DMS153 (cell line): Measurements from ENCODE around the gene RPL22.
"Not testable (repeated sequence)": the region's sequence is repeated elsewhere in the genome, so short reads cannot be mapped to it uniquely, and the experiment has no call there.

Source experiments
- DNase-seq: peaks from one replicate; lab custom pipeline; 2025; lab: John Stamatoyannopoulos, UW

RPL22 gene

DNA sequence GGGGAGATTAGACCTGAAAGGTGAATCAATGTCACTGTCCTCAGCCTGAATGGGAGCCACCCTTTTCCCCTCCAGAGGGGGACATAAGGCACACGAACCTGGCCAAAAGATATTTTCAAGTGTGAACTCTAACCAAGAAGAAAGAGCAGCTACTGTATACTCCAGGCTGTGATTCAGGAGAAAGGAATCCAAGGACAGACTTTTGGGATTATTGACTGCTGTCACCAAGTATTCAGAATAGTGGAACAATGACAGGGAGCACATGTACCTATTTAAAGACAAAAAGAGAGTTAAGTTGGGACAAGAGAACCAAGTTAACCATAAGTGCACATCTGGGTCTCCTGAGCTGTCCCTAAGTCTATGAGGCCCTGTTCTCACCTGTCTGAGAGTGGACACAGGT, 34.0 kb upstream of the RPL22 start:
- no peak for DNase-seq

DNA sequence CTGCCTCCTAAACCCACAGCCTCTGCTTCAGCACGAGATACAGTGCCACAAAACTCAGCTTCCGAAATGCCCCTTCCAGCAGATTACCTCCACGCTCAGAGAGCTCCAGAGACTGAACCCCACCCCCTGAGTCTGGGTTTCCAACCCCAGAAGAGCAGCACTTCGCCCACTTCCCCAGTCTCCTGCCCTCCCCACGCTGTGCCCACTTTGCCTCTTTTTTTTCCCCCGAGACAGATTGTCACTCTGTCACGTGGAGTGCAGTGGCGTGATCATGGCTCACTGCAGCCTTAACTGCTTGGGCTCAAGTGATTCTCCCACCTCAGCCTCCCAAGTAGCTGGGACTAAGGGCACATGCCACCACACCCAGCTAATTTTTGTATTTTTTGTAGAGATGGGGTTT, 26.3 kb upstream of the RPL22 start:
- DNase-seq = no peak

DNA sequence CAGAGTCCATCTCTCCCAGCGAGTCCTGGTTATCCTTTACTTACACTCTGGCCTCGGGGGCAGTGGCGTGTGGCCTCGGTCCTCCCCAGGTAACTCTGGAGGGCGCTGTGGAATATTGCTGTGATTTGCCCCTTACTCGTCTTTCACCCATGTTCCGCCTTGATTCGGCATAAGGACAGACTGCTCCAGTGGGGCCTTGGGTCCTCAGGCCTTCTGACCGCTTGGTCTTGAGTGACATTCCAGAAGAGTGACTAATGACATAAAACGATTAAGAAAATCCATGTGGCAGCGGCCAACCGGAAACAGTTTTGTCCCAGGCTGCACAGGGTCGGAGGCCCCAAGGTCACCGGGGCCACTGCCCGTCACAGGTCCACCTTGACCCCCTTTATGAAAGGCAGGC, 25.3 kb upstream of the RPL22 start:
- DNase-seq = no peak

DNA sequence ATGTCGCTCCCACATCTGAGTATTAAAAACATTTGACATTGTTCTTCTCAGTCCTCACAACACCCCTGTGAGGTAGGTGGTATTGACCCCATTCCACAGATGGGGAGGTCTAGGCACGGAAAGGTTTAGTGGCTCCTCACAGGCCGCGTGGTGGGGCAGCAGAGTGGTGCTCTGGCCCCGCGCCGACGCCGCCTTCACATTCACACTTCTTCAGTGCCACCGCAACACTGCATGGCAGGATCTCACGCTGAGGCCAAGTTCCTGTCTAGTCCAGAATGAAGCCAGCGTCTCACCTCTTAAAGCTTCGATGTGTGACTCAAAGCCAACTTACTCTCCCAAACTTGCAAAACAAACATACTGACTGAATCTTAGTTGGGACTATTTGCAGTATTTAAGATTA, 24.2 kb upstream of the RPL22 start:
- DNase-seq = no peak

- no peak for DNase-seq
These were observed 23.2 kb upstream of the RPL22 start for GRCh38 chr1:6222636-6223035.

GRCh38 chr1:6221210-6221784, 21.9 kb upstream of the RPL22 start:
- peak; percentile 14 for DNase-seq

GRCh38 chr1:6220236-6220635, 20.8 kb upstream of the RPL22 start:
- DNase-seq = no peak

GRCh38 chr1:6219641-6220040, 20.2 kb upstream of the RPL22 start:
- not testable (repeated sequence) for DNase-seq

GRCh38 chr1:6218375-6219164, 19.2 kb upstream of the RPL22 start:
- DNase-seq = peak; percentile 18

GRCh38 chr1:6212193-6212959, 13.0 kb upstream of the RPL22 start:
- no peak for DNase-seq

GRCh38 chr1:6211731-6212130, 12.3 kb upstream of the RPL22 start:
- DNase-seq = no peak

- DNase-seq = no peak
These were observed 11.4 kb upstream of the RPL22 start for GRCh38 chr1:6210591-6211355.

DNA sequence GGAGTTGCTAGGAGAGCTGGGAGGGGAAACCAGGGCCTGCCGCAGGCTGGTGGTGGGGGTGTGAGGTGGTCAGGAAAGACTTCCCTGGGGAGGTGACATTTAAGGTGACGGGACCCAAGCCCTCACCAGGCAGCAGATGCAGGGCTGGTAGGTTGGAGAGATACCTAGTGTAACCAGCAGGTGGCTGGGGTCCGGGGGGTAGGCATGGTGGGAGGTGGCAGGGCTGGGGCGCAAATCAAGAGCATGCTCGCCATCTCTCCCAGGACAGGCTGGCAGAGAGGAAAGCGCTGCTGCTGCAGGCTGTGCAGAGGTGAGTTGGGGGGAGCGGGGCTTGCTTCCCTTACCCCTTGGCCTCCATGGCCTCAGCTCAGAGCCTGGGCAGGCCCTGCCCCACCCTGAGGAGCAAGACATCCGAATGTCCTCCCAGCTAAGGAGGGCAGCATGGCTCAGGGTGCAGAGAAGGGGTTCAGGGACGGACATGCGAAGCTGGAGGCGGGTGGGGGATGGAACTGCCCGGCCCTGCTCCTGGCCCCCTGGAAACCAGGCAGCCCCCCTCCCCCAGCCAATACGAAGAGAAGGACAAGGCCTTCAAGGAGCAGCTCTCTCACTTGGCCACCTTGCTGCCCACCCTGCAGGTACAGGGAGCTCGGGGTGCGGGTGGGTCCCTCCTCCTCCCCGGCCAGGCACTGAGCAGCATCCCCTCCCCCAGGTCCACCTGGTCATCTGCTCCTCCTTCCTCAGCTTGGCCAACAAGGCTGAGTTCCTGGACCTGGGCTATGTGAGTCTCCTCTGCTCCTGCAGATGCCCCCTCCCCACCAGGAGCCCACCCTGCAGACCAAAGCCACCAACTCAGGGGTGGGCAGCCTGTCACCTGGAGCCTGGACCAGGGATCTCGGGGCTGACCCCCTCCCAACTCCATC, 10.5 kb upstream of the RPL22 start:
- no peak for DNase-seq

DNA sequence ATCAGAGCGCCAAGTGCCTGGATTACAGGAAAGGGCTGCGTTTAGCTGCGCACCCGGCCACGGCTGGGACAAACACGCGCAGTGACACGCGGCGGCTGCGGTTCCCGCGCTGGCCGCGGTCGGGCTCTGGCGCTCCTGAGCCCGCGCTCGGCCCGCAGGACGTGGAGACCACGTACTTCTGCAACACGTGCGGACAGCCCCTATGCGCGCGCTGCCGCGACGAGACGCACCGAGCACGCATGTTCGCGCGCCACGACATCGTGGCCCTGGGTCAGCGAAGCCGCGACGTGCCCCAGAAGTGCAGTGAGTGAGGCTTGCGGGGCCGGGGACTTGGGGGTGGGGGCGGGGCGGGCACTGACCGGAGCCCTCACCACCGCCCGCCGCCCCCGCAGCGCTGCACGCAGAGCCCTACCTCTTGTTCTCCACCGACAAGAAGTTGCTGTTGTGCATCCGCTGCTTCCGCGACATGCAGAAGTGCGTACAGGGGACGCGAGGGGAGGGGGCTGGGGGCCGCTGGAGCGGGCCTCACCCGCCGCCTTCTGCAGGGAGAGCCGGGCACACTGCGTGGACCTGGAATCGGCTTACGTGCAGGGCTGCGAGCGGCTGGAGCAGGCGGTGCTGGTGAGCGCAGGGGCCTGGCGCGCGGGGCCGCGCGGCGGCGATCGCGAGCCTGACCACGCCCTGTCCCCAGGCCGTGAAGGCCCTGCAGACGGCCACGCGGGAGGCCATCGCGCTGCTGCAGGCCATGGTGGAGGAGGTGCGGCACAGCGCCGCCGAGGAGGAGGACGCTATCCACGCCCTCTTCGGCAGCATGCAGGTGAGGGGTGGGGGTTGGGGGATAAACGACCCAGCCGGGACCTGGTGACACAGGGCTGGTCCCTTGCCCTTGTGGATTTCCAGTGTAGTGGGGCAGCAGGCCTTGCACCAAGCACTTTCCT, 9.6 kb upstream of the RPL22 start:
- no peak for DNase-seq

DNA sequence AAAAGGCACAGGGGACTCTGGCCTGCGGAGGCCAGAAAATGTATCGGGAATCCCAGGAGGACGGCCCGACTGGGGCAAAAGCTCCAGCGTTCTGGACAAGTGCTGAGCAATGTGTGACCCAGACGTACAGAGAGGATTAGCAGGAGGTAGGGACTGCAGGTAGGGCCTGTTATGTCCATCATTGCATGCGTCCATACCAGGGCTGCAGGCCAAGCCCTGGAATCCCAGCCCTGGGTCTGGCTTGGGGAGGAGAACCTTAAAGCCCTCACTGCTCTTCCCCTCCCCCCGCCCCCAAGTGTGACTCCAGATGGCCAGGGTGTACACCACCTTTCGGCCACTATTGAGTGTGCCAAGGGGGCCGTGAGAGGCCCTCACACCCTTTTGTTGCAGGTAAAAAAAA, 8.5 kb upstream of the RPL22 start:
- no peak for DNase-seq

DNA sequence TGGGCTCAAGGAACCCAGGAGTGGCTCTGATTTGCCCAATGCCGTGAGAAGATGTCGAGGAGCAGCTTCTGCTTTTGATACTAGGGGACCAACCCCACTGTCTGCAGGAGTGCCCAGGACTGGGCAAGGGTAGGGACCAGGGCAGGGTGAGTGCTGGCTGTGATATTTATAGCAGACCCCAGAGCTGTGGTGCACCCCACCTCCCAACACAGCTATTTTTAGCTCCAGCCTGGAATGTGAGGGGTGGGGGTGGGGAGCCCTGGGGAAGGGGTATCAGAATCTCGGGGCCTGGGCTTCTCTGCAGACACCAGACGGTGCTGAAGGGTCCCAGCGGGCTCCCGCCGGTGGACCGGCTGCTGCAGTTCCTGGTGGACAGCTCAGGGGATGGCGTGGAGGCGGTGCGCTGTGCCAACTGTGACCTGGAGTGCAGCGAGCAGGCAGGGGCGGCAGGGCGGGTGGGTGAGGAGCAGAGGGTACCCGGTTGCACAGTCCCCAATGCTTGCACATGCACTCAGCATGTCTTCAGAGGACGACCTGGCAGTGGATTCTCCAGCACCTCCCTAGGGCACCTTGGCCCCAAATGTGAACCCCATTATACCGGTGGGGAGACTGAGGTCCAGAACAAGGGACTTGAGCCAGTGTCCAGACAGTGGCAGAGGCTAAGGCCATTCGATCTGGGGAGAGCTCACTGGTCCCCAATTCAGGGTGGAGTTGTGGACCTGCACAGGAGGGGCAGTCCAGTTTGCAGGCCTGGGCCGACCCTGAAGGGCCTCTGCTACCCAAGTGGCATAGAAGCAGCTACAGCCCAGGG, 7.9 kb upstream of the RPL22 start:
- DNase-seq = no peak

GRCh38 chr1:6206520-6206855, 7.1 kb upstream of the RPL22 start:
- DNase-seq = no peak

GRCh38 chr1:6205849-6206519, 6.6 kb upstream of the RPL22 start, which contains the start of gene RNF207:
Gene RNF207, plus strand, starts transcription at chr1:6206119. Its CDS starts 417 bp downstream, at chr1:6206536.
- DNase-seq = no peak

DNA sequence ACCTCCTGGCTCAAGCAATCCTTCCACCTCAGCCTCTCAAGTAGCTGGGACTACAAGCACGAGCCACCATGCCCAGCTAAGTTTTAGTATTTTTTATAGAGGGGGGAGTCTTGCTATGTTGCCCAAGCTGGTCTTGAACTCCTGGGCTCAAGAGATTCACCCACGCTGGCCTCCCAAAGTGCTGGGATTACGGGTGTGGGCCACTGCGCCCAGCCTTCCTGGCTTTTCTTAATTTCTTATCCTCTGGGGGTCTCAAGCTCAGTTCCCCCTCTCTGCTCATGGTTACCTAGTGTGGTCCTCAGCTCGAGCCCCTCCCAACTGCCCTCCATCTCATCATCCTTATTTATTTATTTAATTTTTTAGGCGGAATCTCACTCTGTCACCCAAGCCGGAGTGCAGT, 2.9 kb upstream of the RPL22 start:
- DNase-seq = no peak
